ENCODE results near the gene FZD4.

FZD4 gene

DNA sequence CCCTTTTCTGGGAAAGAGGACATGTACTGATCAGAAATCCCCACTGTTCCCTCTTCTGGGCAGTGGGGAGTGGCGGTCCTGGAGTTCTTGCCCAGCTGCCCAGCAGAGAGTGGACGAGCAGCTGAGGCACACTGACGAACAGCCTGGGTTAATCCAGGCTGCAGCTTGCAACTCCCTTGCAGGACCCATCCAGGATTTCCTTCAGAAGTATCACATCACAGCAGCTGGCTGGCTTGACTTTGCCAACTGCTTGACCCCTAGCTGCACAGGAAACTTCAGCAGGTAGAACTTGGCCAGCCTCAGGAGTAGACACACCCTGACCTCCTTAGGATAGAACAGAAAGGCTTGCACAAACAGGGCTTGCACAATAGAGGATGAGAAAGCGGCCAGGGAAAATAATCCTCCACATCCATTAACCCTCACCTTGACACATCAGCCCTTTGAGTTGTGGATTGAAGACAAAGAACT is 27.9 kb upstream of the FZD4 start:
- Histone ChIP-seq H3K36me3 (ENCODE audit: control insufficient read depth in 2 of 2, insufficient read depth in 1 of 2, low read length in 2 of 2) (no peaks in the 10 kb centered on the region), H3K4me1 (ENCODE audit: control insufficient read depth, insufficient read depth, low read length) (no peaks in the 10 kb centered on the region), H3K4me3 (ENCODE audit: low read depth, low read length) (no peak overlapping the region), H3K27ac (ENCODE audit: extremely low read depth, low read depth, low read length) (no peak overlapping the region), H3K9me3 (ENCODE audit: control insufficient read depth, insufficient read depth, low read depth, low read length) (no peaks in the 10 kb centered on the region)
- CTCF ChIA-PET = interaction anchor here (0.6 to 0.7 kb wide), 3 partner anchors 11 to 447 kb away, joined by 3 to 4 read pairs (median 3); no protein-coding TSS in a partner anchor
- POLR2A ChIA-PET = no interaction called here
- TF ChIP-seq ZBTB1 (tag by site-specific recombination; IDR thresholded peaks at IDR 0.05) (no peak), GLI2 (tag by site-specific recombination; IDR thresholded peaks at IDR 0.05; ENCODE audit: borderline replicate concordance, low read depth) (no peak), ZNF26 (tag by site-specific recombination; IDR thresholded peaks at IDR 0.05) (no peak), ZNF202 (tag by site-specific recombination; IDR thresholded peaks at IDR 0.05; ENCODE audit: borderline replicate concordance) (no peak), GLI4 (tag by site-specific recombination; IDR thresholded peaks at IDR 0.05) (no peak), ZNF624 (tag by site-specific recombination; IDR thresholded peaks at IDR 0.05) (no peak)
- TF ChIP-seq, protein P1, sequence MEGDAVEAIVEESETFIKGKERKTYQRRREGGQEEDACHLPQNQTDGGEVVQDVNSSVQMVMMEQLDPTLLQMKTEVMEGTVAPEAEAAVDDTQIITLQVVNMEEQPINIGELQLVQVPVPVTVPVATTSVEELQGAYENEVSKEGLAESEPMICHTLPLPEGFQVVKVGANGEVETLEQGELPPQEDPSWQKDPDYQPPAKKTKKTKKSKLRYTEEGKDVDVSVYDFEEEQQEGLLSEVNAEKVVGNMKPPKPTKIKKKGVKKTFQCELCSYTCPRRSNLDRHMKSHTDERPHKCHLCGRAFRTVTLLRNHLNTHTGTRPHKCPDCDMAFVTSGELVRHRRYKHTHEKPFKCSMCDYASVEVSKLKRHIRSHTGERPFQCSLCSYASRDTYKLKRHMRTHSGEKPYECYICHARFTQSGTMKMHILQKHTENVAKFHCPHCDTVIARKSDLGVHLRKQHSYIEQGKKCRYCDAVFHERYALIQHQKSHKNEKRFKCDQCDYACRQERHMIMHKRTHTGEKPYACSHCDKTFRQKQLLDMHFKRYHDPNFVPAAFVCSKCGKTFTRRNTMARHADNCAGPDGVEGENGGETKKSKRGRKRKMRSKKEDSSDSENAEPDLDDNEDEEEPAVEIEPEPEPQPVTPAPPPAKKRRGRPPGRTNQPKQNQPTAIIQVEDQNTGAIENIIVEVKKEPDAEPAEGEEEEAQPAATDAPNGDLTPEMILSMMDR (tag by site-specific recombination; IDR thresholded peaks at IDR 0.05) = no peak
- TF ChIP-seq, protein P2, sequence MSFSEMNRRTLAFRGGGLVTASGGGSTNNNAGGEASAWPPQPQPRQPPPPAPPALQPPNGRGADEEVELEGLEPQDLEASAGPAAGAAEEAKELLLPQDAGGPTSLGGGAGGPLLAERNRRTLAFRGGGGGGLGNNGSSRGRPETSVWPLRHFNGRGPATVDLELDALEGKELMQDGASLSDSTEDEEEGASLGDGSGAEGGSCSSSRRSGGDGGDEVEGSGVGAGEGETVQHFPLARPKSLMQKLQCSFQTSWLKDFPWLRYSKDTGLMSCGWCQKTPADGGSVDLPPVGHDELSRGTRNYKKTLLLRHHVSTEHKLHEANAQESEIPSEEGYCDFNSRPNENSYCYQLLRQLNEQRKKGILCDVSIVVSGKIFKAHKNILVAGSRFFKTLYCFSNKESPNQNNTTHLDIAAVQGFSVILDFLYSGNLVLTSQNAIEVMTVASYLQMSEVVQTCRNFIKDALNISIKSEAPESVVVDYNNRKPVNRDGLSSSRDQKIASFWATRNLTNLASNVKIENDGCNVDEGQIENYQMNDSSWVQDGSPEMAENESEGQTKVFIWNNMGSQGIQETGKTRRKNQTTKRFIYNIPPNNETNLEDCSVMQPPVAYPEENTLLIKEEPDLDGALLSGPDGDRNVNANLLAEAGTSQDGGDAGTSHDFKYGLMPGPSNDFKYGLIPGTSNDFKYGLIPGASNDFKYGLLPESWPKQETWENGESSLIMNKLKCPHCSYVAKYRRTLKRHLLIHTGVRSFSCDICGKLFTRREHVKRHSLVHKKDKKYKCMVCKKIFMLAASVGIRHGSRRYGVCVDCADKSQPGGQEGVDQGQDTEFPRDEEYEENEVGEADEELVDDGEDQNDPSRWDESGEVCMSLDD (tag by site-specific recombination; IDR thresholded peaks at IDR 0.05) = no peak

- TF ChIP-seq SP2 (tag by site-specific recombination; IDR thresholded peaks at IDR 0.05) = no peak
- POLR2A ChIA-PET = no interaction called here
- Histone ChIP-seq H3K36me3 (ENCODE audit: control insufficient read depth in 2 of 2, insufficient read depth in 1 of 2, low read length in 2 of 2) (no peaks in the 10 kb centered on the region), H3K27ac (ENCODE audit: extremely low read depth, low read depth, low read length) (no peak overlapping the region), H3K9me3 (ENCODE audit: control insufficient read depth, insufficient read depth, low read depth, low read length) (no peaks in the 10 kb centered on the region), H3K4me1 (ENCODE audit: control insufficient read depth, insufficient read depth, low read length) (no peaks in the 10 kb centered on the region), H3K4me3 (ENCODE audit: low read depth, low read length) (no peak overlapping the region)
- CTCF ChIA-PET = interaction anchor here (0.7 kb wide), 1 partner anchor 12 kb away, joined by 3 read pairs; no protein-coding TSS in a partner anchor
These were observed 26.8 kb upstream of the FZD4 start for GRCh38 chr11:86981777-86982540.

DNA sequence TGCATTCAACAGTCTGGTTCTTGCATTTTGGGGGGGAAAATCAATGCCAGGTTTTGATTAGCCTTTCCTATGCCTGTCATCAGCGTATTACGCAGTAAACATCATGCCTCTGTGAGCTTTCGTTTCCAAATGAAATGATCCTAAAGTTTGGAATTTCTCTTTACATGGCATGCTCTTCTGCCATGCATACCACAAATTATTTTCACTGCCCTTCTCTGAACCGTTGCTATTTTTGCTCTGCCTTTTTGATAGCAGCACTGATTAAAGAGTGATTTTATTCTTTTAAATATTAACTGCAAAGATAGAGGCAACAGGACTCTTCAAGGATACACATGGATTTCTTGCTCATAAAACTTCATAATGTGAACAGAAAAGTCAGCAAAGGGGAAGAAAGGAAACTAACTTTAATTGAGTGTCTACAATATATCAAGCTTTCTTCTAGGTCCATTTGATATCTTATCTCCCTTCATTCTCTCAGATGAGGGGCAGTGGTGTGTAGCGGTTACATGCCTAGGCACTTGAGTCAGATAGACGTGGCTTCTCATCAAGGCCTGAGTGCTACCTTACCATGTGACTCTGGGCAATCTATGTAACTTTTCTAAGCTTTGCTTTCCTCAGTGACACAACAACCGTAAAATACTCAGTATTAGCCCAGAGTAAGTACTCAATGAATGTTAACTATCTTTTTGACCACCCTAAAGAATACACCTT is 25.0 kb upstream of the FZD4 start:
- H3K27ac ChIP-seq (ENCODE audit: extremely low read depth, low read depth, low read length) = no peak overlapping the region
- H3K9me3 ChIP-seq (ENCODE audit: control insufficient read depth, insufficient read depth, low read depth, low read length) = no peaks in the 10 kb centered on the region
- no peaks in the 10 kb centered on the region for H3K36me3 ChIP-seq (ENCODE audit: control insufficient read depth in 2 of 2, insufficient read depth in 1 of 2, low read length in 2 of 2)
- CTCF ChIA-PET = interaction anchor here (0.6 to 1.2 kb wide), 11 partner anchors 11 to 311 kb away, joined by 3 to 6 read pairs (median 3); no protein-coding TSS in a partner anchor
- TF ChIP-seq ZNF324 (tag by site-specific recombination; IDR thresholded peaks at IDR 0.05) = no peak
- no peak for TF ChIP-seq ZFP37 (tag by site-specific recombination; IDR thresholded peaks at IDR 0.05)
- no peak for TF ChIP-seq ZNF280D (tag by site-specific recombination; IDR thresholded peaks at IDR 0.05)
- TF ChIP-seq ZNF404 (tag by site-specific recombination; IDR thresholded peaks at IDR 0.05) = no peak
- TF ChIP-seq ZNF792 (tag by site-specific recombination; IDR thresholded peaks at IDR 0.05) = no peak
- no peak for TF ChIP-seq ZNF596 (tag by site-specific recombination; IDR thresholded peaks at IDR 0.05)
- TF ChIP-seq ZNF211 (tag by site-specific recombination; IDR thresholded peaks at IDR 0.05; ENCODE audit: low read depth) = no peak
- no peak for TF ChIP-seq ZNF548 (tag by site-specific recombination; IDR thresholded peaks at IDR 0.05)
- TF ChIP-seq SALL2 (tag by site-specific recombination; IDR thresholded peaks at IDR 0.05; ENCODE audit: borderline replicate concordance) = no peak
- TF ChIP-seq ZNF777 (tag by site-specific recombination; IDR thresholded peaks at IDR 0.05; ENCODE audit: borderline replicate concordance) = no peak
- no peak overlapping the region for H3K4me3 ChIP-seq (ENCODE audit: low read depth, low read length)
- POLR2A ChIA-PET = no interaction called here
- H3K4me1 ChIP-seq (ENCODE audit: control insufficient read depth, insufficient read depth, low read length) = no peaks in the 10 kb centered on the region

Data from HEK293 (cell line).